OCI-LY1 (cell line): ENCODE results near the gene MCTP1.

Experiments
- CTCF ChIP-seq: fragments of 200-600 bp; sonication (generic), shearing (Covaris generic); IDR thresholded peaks from 2 replicates; pipeline ENCODE4 v1.5.1; 2017; ENCODE audit warnings: mild to moderate bottlenecking, antibody characterized with exemption, low read length, moderate library complexity, mixed read lengths
- EZH2 ChIP-seq: fragments of 200-600 bp; sonication (generic), shearing (Covaris generic); IDR thresholded peaks from 2 replicates; pipeline ENCODE4 v1.8.0; 2017; ENCODE audit warnings: borderline replicate concordance, mixed run types, mild to moderate bottlenecking, antibody characterized with exemption, low read length, moderate library complexity, mixed read lengths

GRCh38 chr5:94745786-94746730 lies 538.8 kb downstream of the MCTP1 start:
- TF ChIP-seq CTCF (no peak), EZH2 (no peak)
